ELR (cell line): ENCODE data around the gene CAMK1.

Source experiments
- DNase-seq: peaks from one replicate; pipeline ENCODE4 v3.0.0-alpha.2; 2015; ENCODE audit warnings: low read depth

Gene CAMK1

GRCh38 chr3:9710174-9710739, 59.5 kb downstream of the CAMK1 start:
- DNase-seq = no peak
